D721Med (cell line): ENCODE measurements around the gene MRM2.

Experiments used
- DNase-seq: peaks from one replicate; pipeline ENCODE4 v3.0.0; 2011; ENCODE audit warnings: low spot score; ENCODE audit not compliant: insufficient read length
- FAIRE-seq: peaks from 2 replicates; lab custom pipeline; 2011; peaks lifted over from hg19 to GRCh38; lab: Jason Lieb, UNC
- CTCF ChIP-seq: IDR thresholded peaks from 2 replicates; pipeline ENCODE4 v1.5.1; 2012; ENCODE audit warnings: mild to moderate bottlenecking, control low read depth; ENCODE audit not compliant: insufficient read depth; ENCODE audit errors: missing control alignments

The MRM2 gene

DNA sequence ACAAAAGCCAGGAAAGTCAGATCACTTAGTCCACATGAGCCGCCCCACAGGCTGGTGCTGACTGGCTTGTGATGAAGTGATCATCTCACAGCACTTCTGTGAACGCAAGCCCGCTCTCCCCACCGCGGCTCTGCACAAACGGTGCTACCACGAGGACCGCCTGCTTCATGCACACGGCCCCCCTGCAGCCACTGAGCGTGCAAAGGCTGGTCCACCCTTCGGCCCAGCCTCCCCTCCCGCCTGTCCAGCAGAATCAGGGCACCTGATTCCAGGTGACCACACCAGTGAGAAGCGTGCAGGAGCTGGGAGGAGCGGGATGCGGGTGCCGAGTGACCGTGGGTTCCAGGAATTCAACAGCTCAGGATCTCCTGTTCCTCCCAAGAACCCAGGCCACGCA is 41.4 kb downstream of the MRM2 start:
- TF ChIP-seq CTCF = no peak
- no peak for FAIRE-seq
- DNase-seq = peak; percentile 3

GRCh38 chr7:2199956-2200583 is 41.9 kb downstream of the MRM2 start:
- FAIRE-seq (no peak), DNase-seq (no peak)
- no peak for TF ChIP-seq CTCF

DNA sequence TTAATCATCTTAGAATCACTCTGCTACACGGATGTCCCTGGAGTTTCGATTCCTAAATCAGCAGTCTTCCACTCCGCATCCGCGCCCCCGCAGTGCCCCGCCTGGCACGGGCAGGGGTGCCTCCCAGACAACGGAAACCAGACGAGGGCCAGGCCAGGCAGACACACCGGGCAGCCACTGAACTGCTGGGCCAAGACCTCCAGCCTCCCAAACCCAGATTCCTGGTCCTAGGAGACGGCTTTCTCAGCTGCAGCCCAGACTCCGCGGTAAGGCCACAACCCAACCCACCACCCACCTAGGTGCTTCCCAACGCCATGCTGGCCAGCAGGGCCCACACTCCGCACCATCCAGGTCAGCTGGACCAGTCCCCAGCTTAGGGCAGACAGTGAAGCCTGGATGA is 42.5 kb downstream of the MRM2 start:
- no peak for TF ChIP-seq CTCF
- FAIRE-seq (no peak), DNase-seq (no peak)

- FAIRE-seq = no peak
- no peak for TF ChIP-seq CTCF
Measured at GRCh38 chr7:2198760-2199159, 43.2 kb downstream of the MRM2 start.

DNA sequence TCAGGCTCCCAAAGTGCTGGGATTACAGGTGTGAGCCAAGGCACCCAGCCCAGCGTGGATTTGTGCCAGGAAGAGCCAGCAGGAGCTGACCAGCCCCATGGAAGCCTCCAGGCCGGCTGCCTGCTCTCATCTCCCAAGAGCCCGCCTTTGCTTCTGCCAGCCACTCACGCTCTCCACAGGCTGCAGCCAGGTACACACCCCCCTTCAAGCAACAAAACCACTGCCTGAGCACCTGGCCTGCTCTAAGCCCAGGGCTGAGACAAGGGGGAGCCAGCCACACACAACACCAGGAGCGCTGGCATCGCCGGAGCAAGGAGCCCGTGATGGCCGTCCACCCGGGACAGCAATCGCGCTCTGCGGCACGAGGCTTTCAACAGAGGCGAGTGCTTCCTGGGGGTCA is 43.8 kb downstream of the MRM2 start:
- DNase-seq (no peak), FAIRE-seq (no peak)
- no peak for TF ChIP-seq CTCF

More at GRCh38 chr7:2198760-2199159, 43.2 kb downstream of the MRM2 start:
- DNase-seq = no peak

DNA sequence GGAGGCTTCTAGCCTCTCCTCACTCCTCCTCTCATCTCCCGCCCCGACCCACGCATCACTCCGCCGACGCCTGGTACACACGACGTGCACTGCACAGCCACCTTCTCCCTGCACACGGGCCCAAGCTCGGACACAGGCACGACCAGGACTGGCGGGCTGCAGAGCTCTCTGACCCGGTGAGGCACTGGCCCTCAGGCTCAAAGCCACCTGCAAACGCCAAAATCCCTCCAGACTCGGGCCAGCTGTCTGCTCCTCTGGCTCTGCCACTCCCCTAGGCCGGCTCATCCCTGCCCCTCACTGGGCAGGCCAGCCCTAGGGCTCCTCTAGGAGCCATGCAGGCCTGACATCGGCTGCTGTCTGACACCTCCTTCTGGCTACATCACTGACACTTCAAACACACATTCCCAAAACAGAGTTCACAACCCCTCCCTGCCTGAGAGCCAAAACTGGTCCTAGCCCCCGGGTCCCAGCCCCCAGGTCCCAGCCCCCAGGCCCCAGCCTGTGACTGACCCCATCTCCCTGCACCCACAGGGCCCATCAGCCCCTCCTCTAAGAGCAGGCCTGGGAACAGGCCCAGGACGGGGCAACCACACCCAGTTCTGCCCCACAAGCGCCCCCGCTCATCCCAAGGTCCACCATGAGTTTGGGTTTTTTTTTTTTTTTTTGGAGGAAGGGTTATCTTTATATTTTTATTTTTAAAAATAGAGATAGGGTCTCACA is 44.4 kb downstream of the MRM2 start:
- TF ChIP-seq CTCF = no peak
- FAIRE-seq = no peak
- no peak for DNase-seq
